Esophagus muscularis mucosa (tissue), 4 donors: ENCODE results near the gene CBX5. TPM values are rescaled to one million over a fixed set of nuclear protein-coding genes. Genes with fewer than 3 reads are reported as not detected.

Experiments used
- DNase-seq: peaks from one replicate; pipeline ENCODE4 v3.0.0-alpha.2; 2017; ENCODE audit errors: extremely low spot score
- H3K27ac ChIP-seq, 4 donors: fragments of 200-600 bp; sonication (generic); replicated peaks in 1 of 4; 1 replicate in 3 of 4; 2 replicates in 1 of 4; pipeline ENCODE4 v1.5.1; 2016 to 2019; ENCODE audit warnings: mild to moderate bottlenecking in 1 of 4
- H3K27me3 ChIP-seq, 4 donors: fragments of 200-600 bp; sonication (generic); one replicate each; pipeline versions ENCODE4 v1.5.1 to v1.6.0; 2016 to 2019
- H3K36me3 ChIP-seq, 4 donors: fragments of 200-600 bp; sonication (generic); one replicate each; pipeline ENCODE4 v1.5.1; 2016 to 2019
- H3K4me1 ChIP-seq, 4 donors: fragments of 200-600 bp; sonication (generic); one replicate each; pipeline ENCODE4 v1.5.1; 2016 to 2019
- H3K4me3 ChIP-seq, 4 donors: fragments of 200-600 bp; sonication (generic); 1 replicate in 2 of 4; 2 replicates in 2 of 4; pipeline ENCODE4 v1.5.1; 2016 to 2019; ENCODE audit warnings: mild to moderate bottlenecking in 4 of 4, moderate library complexity in 1 of 4
- H3K9me3 ChIP-seq, 4 donors: fragments of 200-600 bp; sonication (generic); 1 replicate in 3 of 4; 2 replicates in 1 of 4; pipeline ENCODE4 v1.5.1; 2016 to 2019
- CTCF ChIP-seq, 3 experiments: fragments of 200-600 bp in 2 of 3; fragments of 450-650 bp in 1 of 3; sonication (generic) in 2 of 3; IDR thresholded peaks; one replicate each; pipeline ENCODE4 v1.5.1; 2017 to 2019; ENCODE audit warnings: antibody characterized with exemption in 3 of 3, mild to moderate bottlenecking in 2 of 3, moderate library complexity in 1 of 3
- EP300 ChIP-seq: sonication (generic); formaldehyde crosslinking; IDR thresholded peaks from one replicate; pipeline ENCODE4 v1.6.1; 2017; ENCODE audit warnings: antibody characterized with exemption
- POLR2A ChIP-seq: fragments of 450-650 bp; IDR thresholded peaks from one replicate; pipeline ENCODE4 v1.6.1; 2017; ENCODE audit warnings: antibody characterized with exemption, moderate library complexity, mild to moderate bottlenecking, low read depth
- POLR2AphosphoS5 ChIP-seq, 2 donors: sonication (generic); formaldehyde crosslinking; IDR thresholded peaks; one replicate each; pipeline ENCODE4 v1.6.1; 2017; ENCODE audit warnings: antibody characterized with exemption in 2 of 2
- WGBS: methylation state at CpG from one replicate; pipeline ENCODE4 v1.1.5; 2018; 5-methylcytosine and 5-hydroxymethylcytosine counted together
- intact Hi-C: fragments of 100-400 bp; cut with DNase I; formaldehyde crosslinking; loops from one replicate; pipeline ENCODE4 v1.15.1; 2023
- total RNA-seq, 4 donors: library from RNA; depleted of rRNA; stranded (reverse); fragments of >200 nt; gene quantifications; one replicate each; pipeline versions ENCODE4 v1.1.0 to v1.2.1, GENCODE V29; 2016

The CBX5 gene
- total RNA-seq, 4 donors from 2014 or later, result 29.0 to 45.3 (median 37.3) TPM

GRCh38 chr12:54246011-54246641 lies 33.8 kb downstream of the CBX5 start:
- Histone ChIP-seq H3K27ac (no peak overlapping the region), H3K27me3 (no peaks in the 10 kb centered on the region), H3K4me1 (peaks cover 9 to 19% (median 13%) of the 10 kb centered on the region in 4 donors), H3K36me3 (peaks cover 21 to 82% (median 59%) of the 10 kb centered on the region in 4 donors), H3K4me3 (no peak overlapping the region), H3K9me3 (no peaks in the 10 kb centered on the region)
- intact Hi-C loops, result no loop called here
- 79% methylated on average over 6 of the region's 6 CpGs for WGBS
- DNase-seq, result no peak
- TF ChIP-seq POLR2AphosphoS5 (IDR thresholded peaks at IDR 0.05), result no peak
- TF ChIP-seq EP300, result no peak
- TF ChIP-seq POLR2A, result no peak
- no peak for TF ChIP-seq CTCF (IDR thresholded peaks at IDR 0.05)

GRCh38 chr12:54240971-54241588 lies 38.8 kb downstream of the CBX5 start:
- 90% methylated on average over 2 of the region's 2 CpGs for WGBS
- H3K36me3 ChIP-seq, result peaks cover 27 to 72% (median 64%) of the 10 kb centered on the region in 4 donors
- intact Hi-C loops, result no loop called here
- H3K27ac ChIP-seq, result no peak overlapping the region
- no peak for DNase-seq
- no peak overlapping the region for H3K4me3 ChIP-seq
- no peaks in the 10 kb centered on the region for H3K4me1 ChIP-seq
- H3K9me3 ChIP-seq, result no peaks in the 10 kb centered on the region
- H3K27me3 ChIP-seq, result no peaks in the 10 kb centered on the region
- TF ChIP-seq POLR2AphosphoS5 (IDR thresholded peaks at IDR 0.05), result no peak
- TF ChIP-seq POLR2A, result no peak
- no peak for TF ChIP-seq EP300
- no peak for TF ChIP-seq CTCF (IDR thresholded peaks at IDR 0.05)

- Histone ChIP-seq H3K4me3 (no peak overlapping the region), H3K36me3 (peaks cover 18 to 62% (median 56%) of the 10 kb centered on the region in 4 donors), H3K4me1 (no peaks in the 10 kb centered on the region), H3K27ac (no peak overlapping the region), H3K9me3 (no peaks in the 10 kb centered on the region), H3K27me3 (no peaks in the 10 kb centered on the region)
- DNase-seq, result no peak
- 76% methylated on average over 2 of the region's 2 CpGs for WGBS
- no peak for TF ChIP-seq POLR2AphosphoS5 (IDR thresholded peaks at IDR 0.05)
- TF ChIP-seq EP300, result no peak
- no peak for TF ChIP-seq POLR2A
- no peak for TF ChIP-seq CTCF (IDR thresholded peaks at IDR 0.05)
- intact Hi-C loops, result no loop called here
Measured at GRCh38 chr12:54240129-54240528, 39.8 kb downstream of the CBX5 start.

GRCh38 chr12:54239620-54240019 lies 40.3 kb downstream of the CBX5 start:
- Histone ChIP-seq H3K36me3 (peaks cover 17 to 57% (median 51%) of the 10 kb centered on the region in 4 donors), H3K27me3 (no peaks in the 10 kb centered on the region)

GRCh38 chr12:54238531-54238930 lies 41.4 kb downstream of the CBX5 start:
- Histone ChIP-seq H3K4me1 (no peaks in the 10 kb centered on the region), H3K36me3 (peaks cover 13 to 46% (median 41%) of the 10 kb centered on the region in 4 donors), H3K9me3 (no peaks in the 10 kb centered on the region), H3K27me3 (no peaks in the 10 kb centered on the region), H3K4me3 (no peak overlapping the region), H3K27ac (no peak overlapping the region)
- no peak for TF ChIP-seq POLR2AphosphoS5 (IDR thresholded peaks at IDR 0.05)
- no peak for TF ChIP-seq POLR2A
- no peak for TF ChIP-seq EP300
- TF ChIP-seq CTCF (IDR thresholded peaks at IDR 0.05), result no peak
- intact Hi-C loops, result no loop called here
- 100% methylated on average over 1 of the region's 1 CpG for WGBS
- no peak for DNase-seq

More at GRCh38 chr12:54239620-54240019, 40.3 kb downstream of the CBX5 start:
- TF ChIP-seq POLR2AphosphoS5 (IDR thresholded peaks at IDR 0.05), result no peak
- TF ChIP-seq EP300, result no peak
- no peak for TF ChIP-seq POLR2A
- DNase-seq, result no peak
- Histone ChIP-seq H3K4me3 (no peak overlapping the region), H3K9me3 (no peaks in the 10 kb centered on the region), H3K4me1 (no peaks in the 10 kb centered on the region), H3K27ac (no peak overlapping the region)
- intact Hi-C loops, result no loop called here
